ENCODE results near the gene COLEC11.
"Not testable (repeated sequence)": the region's sequence is repeated elsewhere in the genome, so short reads cannot be mapped to it uniquely, and the experiment has no call there.

Gene COLEC11

DNA sequence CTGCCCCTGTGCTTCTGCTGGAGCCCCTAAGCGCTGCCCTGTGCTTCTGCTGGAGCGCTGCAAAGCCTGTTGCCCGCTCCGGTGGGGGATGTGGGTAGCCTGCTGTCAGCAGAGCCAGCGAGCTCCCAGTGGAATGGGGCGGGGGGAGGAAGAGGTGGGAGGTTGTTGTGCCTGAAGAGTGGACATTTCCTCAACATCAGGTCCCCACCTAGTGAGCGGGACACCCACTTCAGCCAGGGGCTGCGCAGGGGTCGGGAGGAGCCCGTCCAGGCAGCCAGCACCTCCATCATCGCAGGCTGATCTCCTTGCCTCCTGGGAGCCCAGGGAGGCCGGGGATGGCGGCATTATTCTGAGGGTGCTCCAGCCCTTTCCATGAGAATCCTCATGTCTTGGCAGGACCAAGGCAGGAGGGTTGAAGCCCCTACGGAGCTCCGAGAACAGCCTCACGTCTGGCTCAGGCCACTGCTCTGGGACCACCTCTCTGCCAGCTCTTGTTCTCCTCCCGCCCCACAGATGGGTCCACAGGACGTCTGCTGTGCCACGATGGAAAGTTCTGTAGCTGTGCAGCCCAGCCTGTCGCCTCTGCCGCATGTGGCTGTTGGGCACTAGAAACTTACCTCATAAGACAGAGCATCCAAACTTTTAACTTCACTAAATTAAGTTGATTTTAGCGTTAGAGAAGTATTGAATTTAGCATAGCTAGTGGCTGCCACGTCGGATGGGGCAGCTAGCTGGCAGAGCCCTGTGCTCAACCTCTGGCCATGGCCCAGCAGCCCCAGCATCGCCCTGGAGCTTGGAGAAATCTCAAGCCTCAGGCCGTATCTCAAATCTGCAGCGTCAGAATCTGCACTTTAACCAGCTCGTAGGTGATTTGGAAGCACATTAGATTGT lies 61.2 kb downstream of the COLEC11 start:
- no peak for DNase-seq

DNA sequence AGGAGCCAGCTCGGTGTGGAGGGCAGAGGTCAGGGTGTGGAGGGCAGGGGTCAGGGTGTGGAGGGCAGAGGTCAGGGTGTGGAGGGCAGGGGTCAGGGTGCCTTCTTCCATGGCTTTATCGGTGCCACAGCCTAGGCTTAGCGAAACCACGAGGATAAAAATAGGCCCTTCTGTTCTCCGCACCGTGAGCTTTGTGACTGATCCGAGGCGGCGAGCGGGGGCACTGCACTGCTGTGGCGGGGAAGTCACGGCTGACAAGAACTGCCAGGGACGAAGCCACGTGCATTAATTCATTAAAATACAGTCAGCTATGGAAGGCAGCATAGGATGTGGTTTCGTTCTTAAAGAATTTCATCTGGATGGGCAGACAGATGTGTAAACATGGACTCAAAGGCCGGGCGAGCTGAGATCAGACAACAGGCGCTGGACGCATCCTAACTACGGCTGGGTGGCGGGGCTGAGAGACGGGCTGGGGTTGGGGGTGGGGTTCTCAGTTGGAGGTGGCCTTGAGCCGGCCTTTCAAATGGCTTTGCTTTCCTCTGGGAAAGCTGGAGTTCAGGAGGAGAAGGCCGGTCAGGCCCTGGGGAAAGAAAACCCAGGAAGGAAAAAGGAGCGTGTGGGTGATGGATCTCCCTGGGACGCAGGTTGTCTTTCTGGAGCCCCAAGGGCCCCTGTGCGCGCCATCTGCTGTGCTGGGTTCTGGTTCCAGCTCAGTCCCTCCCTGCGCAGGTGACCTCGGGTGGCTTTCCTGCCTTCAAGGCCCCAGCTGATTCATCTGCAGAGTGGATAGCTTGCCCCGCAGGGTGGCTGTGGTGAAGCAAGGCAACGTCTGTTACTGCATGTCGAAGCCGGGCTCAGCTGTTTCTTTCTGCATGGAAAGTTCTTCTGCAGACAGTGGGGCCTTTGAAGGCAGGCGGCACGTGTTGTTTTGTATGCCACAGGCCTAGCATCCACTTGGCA lies 62.1 kb downstream of the COLEC11 start:
- no peak for DNase-seq

DNA sequence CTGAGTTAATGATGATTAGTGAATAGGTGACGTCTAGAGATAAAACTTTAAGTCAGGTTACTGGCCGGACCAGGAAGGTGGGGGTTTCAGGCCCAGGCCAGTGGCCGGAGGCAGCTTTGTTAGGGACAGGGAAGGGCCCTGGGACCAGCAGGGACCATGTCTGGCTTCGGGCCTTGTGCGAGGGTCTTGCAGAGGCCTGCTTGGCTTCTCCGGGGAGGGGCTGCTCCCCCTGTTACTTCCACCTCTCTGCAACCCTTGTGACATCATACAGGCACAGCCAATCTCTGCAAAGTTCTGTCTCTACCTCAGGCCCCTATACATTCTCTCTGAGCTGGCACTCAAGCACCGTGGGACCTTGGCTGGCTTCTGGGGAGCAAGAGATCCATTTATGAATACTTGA lies 63.0 kb downstream of the COLEC11 start, which contains the start of gene ALLC:
Gene ALLC (plus strand): TSS at position 320 of the 400 bp plus-strand sequence. CDS start 12,958 bp downstream, outside the sequence.
- no peak for DNase-seq

- no peak for DNase-seq
Measured at GRCh38 chr2:3659447-3660432, 64.8 kb downstream of the COLEC11 start.

DNA sequence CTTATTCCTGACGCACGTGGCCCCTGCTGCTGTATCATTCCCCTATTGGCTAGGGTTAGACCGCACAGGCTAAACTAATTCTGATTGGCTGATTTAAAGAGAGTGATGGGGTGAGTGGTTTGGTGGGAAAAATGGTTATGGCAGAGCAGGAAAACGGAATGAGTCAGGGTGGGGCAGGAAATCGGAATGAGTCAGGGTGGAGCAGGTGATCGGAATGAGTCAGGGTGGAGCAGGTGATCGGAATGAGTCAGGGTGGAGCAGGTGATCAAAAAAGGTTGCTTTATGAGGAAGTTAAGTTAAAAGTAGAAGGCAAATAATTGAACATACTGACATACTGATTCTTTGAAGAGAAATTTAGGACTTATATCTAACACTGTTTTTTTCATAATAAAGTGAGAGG lies 65.7 kb downstream of the COLEC11 start:
- DNase-seq = not testable (repeated sequence)

DNA sequence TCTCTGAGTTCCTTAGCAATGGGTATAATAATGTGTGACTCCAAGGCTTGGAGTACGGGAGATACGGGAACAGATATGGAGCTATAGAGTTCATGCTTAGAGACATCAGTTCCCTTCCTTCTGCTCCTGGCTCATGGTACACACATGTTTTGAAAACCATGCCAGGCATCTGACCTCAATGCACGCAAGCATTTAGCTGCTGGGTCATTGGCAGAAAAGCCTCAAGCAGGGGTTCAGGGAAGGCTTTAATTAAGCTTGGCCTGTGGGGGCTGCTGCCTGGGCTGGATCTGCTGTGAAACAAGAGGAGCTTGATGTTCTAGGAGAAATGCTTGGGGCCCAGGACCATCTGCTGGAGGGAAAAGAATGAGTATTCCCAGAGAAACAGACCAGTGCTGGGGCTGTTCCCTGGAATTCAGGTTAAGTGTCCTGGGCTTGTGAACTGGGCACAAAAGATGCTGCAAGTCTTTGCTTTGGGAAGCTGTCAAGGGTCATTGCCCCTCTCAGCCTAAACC lies 66.3 kb downstream of the COLEC11 start:
- DNase-seq = no peak

DNA sequence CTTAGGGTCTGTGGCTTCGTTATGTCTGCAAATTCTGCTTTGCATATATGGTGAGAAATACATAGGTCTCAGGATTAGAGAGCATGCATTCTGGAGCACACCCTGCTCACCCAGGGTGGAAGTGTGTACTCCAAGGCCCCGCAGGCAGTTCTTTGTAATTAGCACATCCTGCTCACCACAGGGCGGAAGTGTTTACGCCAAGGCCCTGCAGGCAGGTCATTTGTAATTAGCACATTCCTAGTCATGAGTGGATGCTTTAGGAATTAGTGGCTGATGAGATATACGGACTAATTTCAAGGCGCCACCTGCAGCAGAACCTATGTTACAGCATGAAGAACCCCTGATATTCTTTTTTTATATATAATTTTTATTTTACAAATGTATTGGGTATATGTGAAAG lies 67.3 kb downstream of the COLEC11 start:
- DNase-seq = no peak

DNA sequence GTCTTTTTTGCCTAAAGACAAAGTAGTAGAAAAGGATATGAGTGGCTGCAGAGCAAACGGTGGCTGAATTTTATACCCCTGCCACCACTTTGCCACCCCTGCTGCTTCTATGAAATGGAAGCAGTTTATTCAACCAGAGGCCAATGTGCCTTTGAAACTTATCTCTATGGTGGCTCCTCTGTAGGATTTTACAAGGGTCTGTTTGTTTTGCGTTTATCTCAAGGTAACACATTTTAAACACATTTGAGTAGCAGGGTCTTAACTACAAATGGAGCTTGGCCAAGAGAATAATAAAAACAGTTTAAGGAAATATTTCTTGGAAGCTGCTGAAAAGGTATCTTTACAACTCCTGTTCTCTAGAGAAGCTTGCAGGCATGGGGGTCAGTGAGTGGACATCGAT lies 69.2 kb downstream of the COLEC11 start:
- DNase-seq = no peak

DNA sequence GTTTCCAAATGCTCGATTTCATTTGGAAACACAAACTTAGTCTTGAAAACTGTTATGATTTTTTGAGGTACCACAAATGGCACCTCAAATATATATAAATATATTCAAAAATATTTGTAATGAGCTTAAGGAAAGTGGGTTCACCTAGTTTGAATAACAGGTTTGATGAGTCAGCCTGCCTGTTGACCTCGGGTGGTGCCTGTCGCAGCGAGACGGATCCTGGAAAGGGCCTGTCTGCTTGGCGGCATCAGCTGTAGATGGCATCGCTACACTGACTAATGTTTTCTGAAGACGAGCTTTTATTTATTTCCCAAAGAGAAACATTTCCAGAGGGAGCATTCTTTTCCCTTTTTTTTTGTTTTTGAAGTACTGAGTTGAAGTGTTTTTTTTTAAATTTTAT lies 70.0 kb downstream of the COLEC11 start:
- no peak for DNase-seq

DNA sequence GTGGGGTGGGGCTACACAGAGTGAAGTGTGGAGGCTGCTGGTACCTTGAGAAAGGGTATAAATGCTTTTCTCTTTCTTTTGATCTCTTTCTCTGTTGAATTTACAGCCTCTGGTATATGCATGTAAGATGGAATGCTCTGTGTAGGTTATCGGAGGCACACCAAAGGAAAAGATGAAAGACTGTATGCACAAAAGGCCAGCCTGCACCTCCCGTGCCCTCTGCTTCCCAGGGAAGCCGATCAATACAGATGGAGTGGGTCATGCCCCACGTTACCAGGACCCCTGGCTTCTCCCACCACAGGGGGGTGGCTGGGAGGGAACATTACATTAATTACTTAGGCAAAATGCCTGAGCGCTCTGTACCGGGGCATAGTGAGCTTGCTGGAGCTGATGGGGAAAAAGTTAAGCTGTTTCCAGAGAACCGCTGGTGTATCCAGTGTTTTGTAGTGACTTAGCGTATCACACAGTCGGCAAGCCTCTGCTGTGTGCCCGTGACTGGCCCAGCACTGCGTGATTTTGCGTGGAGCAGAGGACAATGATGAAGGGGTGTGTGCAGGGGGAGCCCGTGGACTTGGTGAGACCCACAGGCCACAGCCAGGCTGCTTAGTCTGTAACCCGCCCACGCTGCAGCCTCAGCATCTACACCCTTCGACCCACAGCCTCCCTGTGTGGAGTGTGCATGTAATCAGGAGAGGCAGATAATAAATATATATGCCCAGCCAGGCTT lies 71.1 kb downstream of the COLEC11 start:
- no peak for DNase-seq

DNA sequence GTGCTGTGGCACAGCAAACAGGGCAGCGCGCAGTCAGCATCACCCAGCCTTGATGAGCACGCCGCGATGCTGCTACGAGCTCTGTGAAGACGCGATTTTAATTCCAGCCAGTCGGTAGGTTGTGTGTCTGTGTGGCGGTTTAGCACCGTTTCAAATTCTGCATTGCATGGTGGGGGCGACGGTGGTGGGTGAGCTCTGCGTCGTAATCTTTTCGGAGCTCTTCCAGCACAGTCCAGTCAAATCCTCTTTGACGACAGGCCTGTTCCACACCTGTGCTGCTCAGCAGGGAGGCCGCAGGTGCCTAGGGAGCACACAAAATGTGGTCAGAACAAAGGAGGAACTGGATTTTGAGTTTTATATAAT lies 71.7 kb downstream of the COLEC11 start:
- DNase-seq = no peak

- peak; percentile 43 for DNase-seq
Measured at GRCh38 chr2:3667151-3667631, 72.3 kb downstream of the COLEC11 start.

GRCh38 chr2:3669656-3670055 lies 74.7 kb downstream of the COLEC11 start:
- no peak for DNase-seq

DNA sequence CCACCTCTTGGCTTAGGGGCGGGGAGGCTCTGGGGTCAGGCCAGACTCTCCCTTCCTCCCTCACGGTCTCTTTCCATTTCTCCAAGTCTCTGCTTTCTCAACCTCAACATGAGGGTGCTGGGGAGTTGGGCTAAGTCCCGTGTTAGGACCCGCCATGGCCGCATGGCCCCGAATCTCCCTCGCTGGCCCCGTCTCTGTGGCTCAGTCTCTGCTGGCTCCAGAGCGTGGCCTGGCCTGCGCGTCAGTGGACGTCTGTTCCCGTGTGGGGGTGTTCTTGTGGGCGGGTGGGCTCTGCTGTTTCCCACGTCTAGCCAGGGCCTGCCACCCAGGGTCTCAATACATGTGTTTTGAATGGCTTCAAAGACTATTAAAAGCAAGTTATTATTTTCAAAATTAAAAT lies 75.5 kb downstream of the COLEC11 start:
- DNase-seq = no peak

GRCh38 chr2:3670941-3671340 lies 76.0 kb downstream of the COLEC11 start:
- DNase-seq = no peak

- DNase-seq = no peak
Measured at GRCh38 chr2:3672861-3673678, 78.2 kb downstream of the COLEC11 start.

- no peak for DNase-seq
Measured at GRCh38 chr2:3674066-3674845, 79.3 kb downstream of the COLEC11 start.

GRCh38 chr2:3675687-3676086 lies 80.8 kb downstream of the COLEC11 start:
- no peak for DNase-seq

GRCh38 chr2:3677436-3677835 lies 82.5 kb downstream of the COLEC11 start:
- DNase-seq = no peak

DNA sequence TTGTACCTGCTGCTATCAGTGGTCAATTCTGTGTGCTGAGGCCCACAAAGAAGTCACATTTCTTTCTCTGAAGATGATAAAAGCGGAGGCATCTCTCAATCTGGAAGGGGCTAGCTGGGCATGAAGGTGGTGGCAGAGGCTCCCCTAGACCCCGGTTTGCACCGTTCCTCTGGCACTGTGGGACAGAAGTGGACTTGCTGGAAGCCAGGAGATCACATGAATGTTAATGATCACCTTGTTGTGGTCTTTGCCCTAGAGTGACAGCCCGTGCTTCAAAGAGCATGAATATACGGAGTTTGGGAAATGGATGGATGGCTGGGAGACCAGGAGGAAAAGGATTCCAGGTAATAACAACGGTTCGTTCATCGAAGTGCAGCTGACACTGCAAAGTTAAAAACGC lies 83.3 kb downstream of the COLEC11 start:
- no peak for DNase-seq

All from NCI-H2029 (cell line).